IMR-90 (cell line): ENCODE measurements around the gene NELL1. TPM values are rescaled to one million over a fixed set of nuclear protein-coding genes. Genes with fewer than 3 reads are reported as not detected.

Experiments
- ATAC-seq: fragments of 200-7000 bp; cut with Tn5 transposase; 2 replicates; pipeline ENCODE4 v1.9.1; 2020; ENCODE audit warnings: low read depth, mild to moderate bottlenecking, moderate library complexity
- BruUV-seq: library from RNA; stranded (reverse); fragments of 400-500 nt; replicated peaks from 2 replicates; lab custom pipeline; 2021; lab: Mats Ljungman, UMichigan
- CTCF ChIA-PET: fragments of 300-600 bp; formaldehyde crosslinking; extraction: SDS; loops from one replicate; lab custom pipeline; 2021; ENCODE audit warnings: antibody characterized with exemption; lab: Yijun Ruan, JAX
- POLR2A ChIA-PET: fragments of 300-600 bp; sonication (Branson Sonifier 250); formaldehyde crosslinking; loops from one replicate; lab custom pipeline; 2022; ENCODE audit warnings: antibody characterized with exemption; ENCODE audit not compliant: unreplicated experiment; lab: Charles Lee
- DNase-seq: peaks from one replicate; pipeline ENCODE4 v3.0.0; 2013
- H2AFZ ChIP-seq: replicated peaks from 2 replicates; pipeline ENCODE3; 2013; ENCODE audit warnings: low read length, mild to moderate bottlenecking; ENCODE audit not compliant: poor library complexity
- H2AK5ac ChIP-seq: 2 replicates; pipeline ENCODE4 v1.6.1; 2013; ENCODE audit warnings: low read depth, low read length, inconsistent platforms
- H2AK9ac ChIP-seq: replicated peaks from 2 replicates; pipeline ENCODE3; 2013; ENCODE audit warnings: mild to moderate bottlenecking, low read depth, low read length, moderate library complexity; ENCODE audit not compliant: poor library complexity
- H2BK120ac ChIP-seq: 2 replicates; pipeline ENCODE4 v1.6.1; 2013; ENCODE audit warnings: low read depth, low read length, inconsistent platforms
- H2BK15ac ChIP-seq: 3 replicates; pipeline ENCODE4 v1.6.1; 2013; ENCODE audit warnings: low read depth, low read length, inconsistent platforms
- H2BK20ac ChIP-seq: 2 replicates; pipeline ENCODE4 v1.6.1; 2013; ENCODE audit warnings: low read depth, mild to moderate bottlenecking, inconsistent platforms, low read length, moderate library complexity
- H2BK5ac ChIP-seq: 2 replicates; pipeline ENCODE4 v1.6.1; 2013; ENCODE audit warnings: mild to moderate bottlenecking, low read depth, low read length, inconsistent platforms; ENCODE audit not compliant: poor library complexity, severe bottlenecking
- H3K14ac ChIP-seq: replicated peaks from 2 replicates; pipeline ENCODE4 v1.6.1; 2013; ENCODE audit warnings: low read depth, low read length, inconsistent platforms
- H3K18ac ChIP-seq: 2 replicates; pipeline ENCODE4 v1.6.1; 2013; ENCODE audit warnings: low read depth, low read length, control low read depth
- H3K23ac ChIP-seq: 2 replicates; pipeline ENCODE4 v1.6.1; 2013; ENCODE audit warnings: low read depth, low read length, inconsistent platforms
- H3K27ac ChIP-seq: 2 replicates; pipeline ENCODE4 v1.5.1; 2013; ENCODE audit warnings: mild to moderate bottlenecking, control low read depth, low read length; ENCODE audit not compliant: insufficient read depth
- H3K27me3 ChIP-seq: 2 replicates; pipeline ENCODE4 v1.6.1; 2013; ENCODE audit warnings: low read length; ENCODE audit not compliant: control insufficient read depth, insufficient read depth
- H3K36me3 ChIP-seq: 2 replicates; pipeline ENCODE4 v1.6.1; 2013; ENCODE audit warnings: low read length, mixed read lengths; ENCODE audit not compliant: control insufficient read depth, insufficient read depth
- H3K4ac ChIP-seq: 2 replicates; pipeline ENCODE4 v1.6.1; 2013; ENCODE audit warnings: low read depth, low read length, inconsistent platforms
- H3K4me1 ChIP-seq: 2 replicates; pipeline ENCODE4 v1.6.1; 2013; ENCODE audit warnings: low read length, mixed read lengths; ENCODE audit not compliant: control insufficient read depth, insufficient read depth
- H3K4me2 ChIP-seq: 2 replicates; pipeline ENCODE4 v1.6.1; 2013; ENCODE audit warnings: low read depth, mild to moderate bottlenecking, control low read depth, low read length, moderate library complexity
- H3K4me3 ChIP-seq: 2 replicates; pipeline ENCODE4 v1.5.1; 2013; ENCODE audit warnings: low read depth, mild to moderate bottlenecking, control low read depth, low read length, moderate library complexity; ENCODE audit not compliant: insufficient read depth
- H3K56ac ChIP-seq: 2 replicates; pipeline ENCODE4 v1.6.1; 2013; ENCODE audit warnings: low read length, inconsistent platforms; ENCODE audit not compliant: insufficient read depth; ENCODE audit errors: extremely low read depth
- H3K79me1 ChIP-seq, 2 experiments: 2 replicates each; pipeline ENCODE4 v1.6.1; 2013; ENCODE audit warnings: low read length in 2 of 2, inconsistent platforms in 1 of 2, low read depth in 1 of 2
- H3K9ac ChIP-seq: 2 replicates; pipeline ENCODE4 v1.6.1; 2013; ENCODE audit warnings: low read depth, low read length, control low read depth
- H3K9me1 ChIP-seq: 2 replicates; pipeline ENCODE4 v1.6.1; 2013; ENCODE audit warnings: low read length, inconsistent platforms; ENCODE audit not compliant: insufficient read depth
- H3K9me3 ChIP-seq: 2 replicates; pipeline ENCODE4 v1.6.1; 2013; ENCODE audit warnings: low read length; ENCODE audit not compliant: control insufficient read depth, insufficient read depth
- H4K20me1 ChIP-seq: 2 replicates; pipeline ENCODE4 v1.6.1; 2013; ENCODE audit warnings: low read length, inconsistent platforms; ENCODE audit not compliant: insufficient read depth
- H4K5ac ChIP-seq: 2 replicates; pipeline ENCODE4 v1.6.1; 2013; ENCODE audit warnings: mild to moderate bottlenecking, low read depth, low read length, control low read depth
- H4K8ac ChIP-seq, 2 experiments: 2 replicates each; pipeline ENCODE4 v1.6.1; 2013; ENCODE audit warnings: low read depth in 2 of 2, low read length in 2 of 2, control low read depth in 1 of 2, inconsistent platforms in 1 of 2
- H4K91ac ChIP-seq: 2 replicates; pipeline ENCODE4 v1.6.1; 2013; ENCODE audit warnings: low read depth, low read length, inconsistent platforms; ENCODE audit not compliant: insufficient read depth
- NFE2L2 ChIP-seq: fragments of 150-350 bp; IDR thresholded peaks from 2 replicates; pipeline ENCODE4 v1.6.1; 2016; ENCODE audit warnings: low read depth, mild to moderate bottlenecking, low read length
- WGBS, 2 experiments: methylation state at CpG; one replicate each; pipeline versions ENCODE4 v1.1.5 to v1.1.7; 2013; ENCODE audit warnings: missing lambda C conversion rate in 2 of 2; ENCODE audit not compliant: insufficient read length in 1 of 2; ENCODE audit errors: extremely low coverage in 2 of 2; 5-methylcytosine and 5-hydroxymethylcytosine counted together
- dilution Hi-C: fragments of 300-500 bp; cut with HindIII; formaldehyde crosslinking; loops from one replicate; pipeline ENCODE4 v1.14.3; 2018; ENCODE audit warnings: low sequenced_read_pairs; ENCODE audit not compliant: unreplicated experiment
- in situ Hi-C: fragments of 300-500 bp; cut with MboI; formaldehyde crosslinking; loops from 3 replicates; pipeline ENCODE4 v1.14.3; 2019; ENCODE audit warnings: low sequenced_read_pairs, inconsistent platforms, mixed read lengths
- intact Hi-C: fragments of 100-400 bp; cut with micrococcal nuclease; formaldehyde crosslinking; loops from 2 replicates; pipeline ENCODE4 v1.10.0; 2022
- polyA plus RNA-seq, 3 experiments: library from polyadenylated mRNA; depleted of rRNA; stranded (reverse); fragments of >200 nt; gene quantifications; 2 replicates each; pipeline ENCODE4 v1.2.3, GENCODE V29; 2012; ENCODE audit warnings: low replicate concordance in 1 of 3
- total RNA-seq: library from RNA; depleted of rRNA; stranded (reverse); fragments of >200 nt; gene quantifications from 2 replicates; pipeline ENCODE4 v1.2.3, GENCODE V29; 2012

NELL1 gene
- total and polyA plus RNA-seq, 2 of the 4 experiments (the other 2 are of a cell fraction), result not detected

- no peak for ATAC-seq
- CTCF ChIA-PET, result no interaction called here
- no peaks in the 10 kb centered on the region for H3K4me1 ChIP-seq
Measured at GRCh38 chr11:20639688-20640087, 29.7 kb upstream of the NELL1 start.

More at GRCh38 chr11:20639688-20640087, 29.7 kb upstream of the NELL1 start:
- H3K4me2 ChIP-seq, result no peak overlapping the region
- no peaks in the 10 kb centered on the region for H3K27me3 ChIP-seq
- dilution Hi-C loops, result no loop called here
- no peak overlapping the region for H2AK5ac ChIP-seq
- no peak overlapping the region for H3K27ac ChIP-seq
- H3K36me3 ChIP-seq, result no peaks in the 10 kb centered on the region
- no peak for TF ChIP-seq NFE2L2
- no peak overlapping the region for H2BK20ac ChIP-seq
- no peak overlapping the region for H2AK9ac ChIP-seq
- no peak overlapping the region for H3K4ac ChIP-seq
- POLR2A ChIA-PET, result no interaction called here
- no peak for DNase-seq
- H2BK15ac ChIP-seq, result no peak overlapping the region
- H3K9me3 ChIP-seq, result no peaks in the 10 kb centered on the region
- no peak overlapping the region for H4K8ac ChIP-seq
- no peak overlapping the region for H3K56ac ChIP-seq
- H3K9ac ChIP-seq, result no peak overlapping the region
- H3K79me1 ChIP-seq, result no peaks in the 10 kb centered on the region
- WGBS, 2 experiments, result 20% methylated on average over 1 of the region's 3 CpGs; no CpG with 5 or more reads in 1 of the 2 experiments
- in situ Hi-C loops, result no loop called here
- no peak overlapping the region for H2BK120ac ChIP-seq
- no TSS peak for BruUV-seq
- no peak overlapping the region for H3K18ac ChIP-seq
- no peak overlapping the region for H4K5ac ChIP-seq
- intact Hi-C loops, result no loop called here
- no peak overlapping the region for H2AFZ ChIP-seq
- no peak overlapping the region for H3K14ac ChIP-seq
- H3K9me1 ChIP-seq, result no peaks in the 10 kb centered on the region
- H4K20me1 ChIP-seq, result no peaks in the 10 kb centered on the region
- H3K23ac ChIP-seq, result no peak overlapping the region
- H4K91ac ChIP-seq, result no peak overlapping the region
- no peak overlapping the region for H3K4me3 ChIP-seq
- no peak overlapping the region for H2BK5ac ChIP-seq
